ENCODE data around the gene SLC35D1.

Gene SLC35D1

DNA sequence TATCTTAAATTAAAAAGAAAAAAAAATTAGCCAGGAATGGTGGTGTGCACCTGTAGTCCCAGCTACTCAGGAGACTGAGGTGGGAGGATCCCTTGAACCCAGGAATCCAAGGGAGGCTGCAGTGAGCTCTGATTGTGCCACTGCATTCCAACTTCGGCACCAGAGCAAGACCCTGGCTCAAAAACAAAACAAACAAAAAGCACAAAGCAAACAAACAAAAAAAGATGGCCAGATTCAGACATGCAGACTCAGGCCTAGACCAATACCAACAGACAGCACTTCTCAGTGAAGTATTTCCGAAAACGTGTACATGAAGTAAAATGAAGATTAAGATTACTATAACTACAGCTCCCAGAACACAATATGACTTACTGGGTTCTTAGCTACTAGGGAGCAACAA, 10.6 kb downstream of the SLC35D1 start:
- no peak for DNase-seq

- no peak for DNase-seq
These were observed 12.0 kb downstream of the SLC35D1 start for GRCh38 chr1:67041841-67042503.

- no peak for DNase-seq
These were observed 13.5 kb downstream of the SLC35D1 start for GRCh38 chr1:67040405-67040804.

DNA sequence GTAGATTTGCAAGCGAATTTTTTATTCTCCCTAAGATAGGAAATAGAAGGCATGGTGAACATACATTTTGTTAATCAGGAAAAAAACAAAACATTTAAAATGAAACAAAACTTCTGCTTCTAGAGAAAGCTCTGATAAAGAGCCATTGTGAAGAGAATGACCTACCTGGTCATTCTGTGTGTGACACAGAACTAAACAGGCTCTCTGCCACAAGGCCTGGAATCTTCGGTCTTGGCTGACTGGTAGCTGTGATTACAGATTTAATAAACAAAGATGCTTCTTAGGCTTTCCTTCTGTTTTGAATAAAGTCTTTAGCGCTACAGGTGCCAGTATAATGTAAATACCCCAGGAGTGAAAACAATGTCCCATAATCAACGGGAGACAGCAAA, 22.1 kb downstream of the SLC35D1 start:
- no peak for DNase-seq

DNA sequence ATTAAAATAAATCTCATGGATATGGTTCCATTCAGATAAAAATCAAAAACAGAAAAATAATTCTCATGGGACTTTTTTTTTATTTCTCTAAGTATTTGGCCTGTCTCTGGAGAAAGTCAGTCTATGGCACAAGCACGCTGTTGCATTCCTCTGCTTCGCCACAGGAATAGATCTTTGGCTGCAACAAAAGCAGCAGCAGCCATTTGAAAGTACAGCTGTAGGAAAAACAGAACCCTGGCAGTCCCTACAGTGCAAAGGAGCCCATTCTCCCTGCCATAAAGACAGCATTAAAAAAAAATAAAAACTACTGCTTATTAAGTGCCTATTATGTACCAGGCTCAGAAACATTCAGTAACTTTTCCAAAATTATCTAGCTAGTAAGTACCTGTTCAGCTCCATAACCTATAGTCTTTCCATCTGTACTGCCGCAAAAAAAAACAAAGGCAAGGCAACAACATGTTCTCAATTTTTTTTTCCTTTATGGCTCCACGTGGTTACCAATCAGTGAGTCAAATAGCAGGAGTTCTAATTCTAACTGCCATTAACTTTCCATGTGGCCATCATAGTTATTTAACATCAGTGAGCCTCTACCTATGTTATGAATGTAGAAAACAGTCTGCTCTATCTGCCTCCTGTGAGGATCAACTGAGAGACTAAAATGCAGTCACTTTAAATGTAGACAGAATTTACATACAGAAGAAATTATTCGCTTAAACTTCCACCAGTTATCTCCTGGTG, 22.7 kb downstream of the SLC35D1 start:
- DNase-seq: no peak

- no peak for DNase-seq
These were observed 24.5 kb downstream of the SLC35D1 start for GRCh38 chr1:67029472-67029871.

DNA sequence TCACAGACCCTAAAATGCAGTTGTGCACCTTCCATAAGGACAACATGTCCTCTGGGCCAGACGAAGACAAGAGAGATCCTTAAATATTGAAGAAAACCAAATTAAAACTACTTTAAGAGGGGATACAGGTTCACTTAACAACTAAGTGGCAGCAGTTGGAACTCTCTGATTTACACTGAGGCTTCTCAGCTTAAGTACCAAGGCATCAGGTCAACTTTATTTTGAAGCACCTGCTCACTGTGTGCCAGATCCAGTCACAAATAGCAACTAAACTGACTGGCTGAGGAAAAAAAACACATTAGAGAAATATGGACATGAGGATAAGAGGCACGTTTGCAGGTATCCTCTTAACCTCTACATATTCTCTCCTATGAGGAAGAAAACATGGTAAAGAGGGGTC, 33.2 kb downstream of the SLC35D1 start:
- no peak for DNase-seq

DNA sequence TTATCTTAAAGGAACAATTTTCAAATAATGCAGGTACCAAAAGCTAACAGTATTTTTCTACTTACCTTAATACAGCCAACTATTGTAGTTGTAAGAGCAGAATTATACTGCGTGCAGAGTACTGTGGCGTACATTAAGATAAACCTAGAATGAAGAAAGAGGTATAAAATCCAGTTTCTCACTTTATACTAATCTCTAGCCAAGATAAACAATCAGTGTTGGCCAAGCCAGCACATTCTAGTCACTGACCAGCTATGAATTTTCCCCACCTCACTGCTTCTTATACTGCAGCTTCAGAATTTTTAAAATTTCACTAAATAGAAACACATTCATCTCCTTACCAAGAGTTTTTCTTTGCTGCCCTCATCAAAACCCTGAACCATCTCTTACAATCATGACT, 33.6 kb downstream of the SLC35D1 start:
- DNase-seq: no peak

- peak; percentile 23 for DNase-seq
These were observed 34.3 kb downstream of the SLC35D1 start for GRCh38 chr1:67019600-67020136.

- DNase-seq: no peak
These were observed 34.8 kb downstream of the SLC35D1 start for GRCh38 chr1:67019121-67019520.

DNA sequence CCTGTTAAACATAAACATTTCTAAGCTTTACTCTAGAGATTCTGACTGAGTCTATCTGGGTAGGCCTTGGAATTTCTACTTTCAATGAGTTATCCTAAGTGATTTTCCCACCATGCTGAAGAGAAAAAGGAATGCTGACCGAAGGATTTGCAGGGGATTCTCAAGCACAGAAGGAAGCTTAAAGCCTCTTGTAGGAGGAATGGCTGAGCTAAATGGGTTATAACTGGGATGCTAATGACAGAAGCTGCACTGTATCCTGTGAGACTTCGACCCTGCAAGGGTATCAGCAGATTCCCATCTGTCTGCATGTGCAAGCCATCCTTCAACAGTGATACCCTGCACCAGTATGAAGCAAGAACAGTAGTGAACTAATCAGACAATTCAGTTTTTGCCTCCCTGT, 35.4 kb downstream of the SLC35D1 start:
- DNase-seq: no peak

DNA sequence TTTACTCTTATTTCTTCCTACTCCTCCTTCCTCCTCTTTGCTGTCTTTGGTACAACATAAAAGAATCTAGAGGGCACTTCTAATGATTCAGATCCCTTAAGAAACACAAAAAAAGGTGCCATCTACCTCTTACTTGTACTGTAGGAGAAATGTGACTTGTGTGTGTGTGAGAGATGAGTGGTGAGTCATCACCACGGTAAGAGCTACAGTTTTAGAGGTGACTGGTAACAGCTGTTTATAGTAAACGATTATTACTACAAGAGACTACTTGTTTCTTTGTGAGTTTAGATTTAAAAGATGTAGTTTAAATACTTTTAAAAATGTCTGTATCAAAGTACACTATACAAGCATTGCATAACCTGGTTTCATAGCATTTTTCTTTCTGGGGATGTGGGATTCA, 40.4 kb downstream of the SLC35D1 start:
- no peak for DNase-seq

- no peak for DNase-seq
These were observed 44.2 kb downstream of the SLC35D1 start for GRCh38 chr1:67009792-67010191.

DNA sequence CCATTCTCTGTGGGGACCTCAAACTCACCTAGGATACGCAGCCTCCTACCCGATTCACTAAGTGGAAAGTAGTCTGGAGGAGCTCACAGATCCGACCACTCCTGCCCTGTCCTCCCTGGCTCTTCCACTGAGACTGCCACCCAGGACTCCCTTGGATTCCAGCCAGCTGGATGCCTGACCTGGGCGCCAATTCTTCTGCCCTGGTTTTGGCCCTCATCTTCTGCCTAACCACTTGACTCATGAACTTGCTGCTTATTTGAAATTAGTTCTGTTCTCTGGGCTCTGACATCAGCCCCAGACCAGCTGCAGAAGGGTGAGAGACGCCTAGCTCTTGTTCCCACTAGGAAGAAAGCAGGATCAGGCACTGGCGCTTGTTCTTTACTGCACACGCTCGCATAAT, 48.9 kb downstream of the SLC35D1 start:
- DNase-seq: no peak

GRCh38 chr1:67004176-67004575, 49.8 kb downstream of the SLC35D1 start:
- no peak for DNase-seq

DNA sequence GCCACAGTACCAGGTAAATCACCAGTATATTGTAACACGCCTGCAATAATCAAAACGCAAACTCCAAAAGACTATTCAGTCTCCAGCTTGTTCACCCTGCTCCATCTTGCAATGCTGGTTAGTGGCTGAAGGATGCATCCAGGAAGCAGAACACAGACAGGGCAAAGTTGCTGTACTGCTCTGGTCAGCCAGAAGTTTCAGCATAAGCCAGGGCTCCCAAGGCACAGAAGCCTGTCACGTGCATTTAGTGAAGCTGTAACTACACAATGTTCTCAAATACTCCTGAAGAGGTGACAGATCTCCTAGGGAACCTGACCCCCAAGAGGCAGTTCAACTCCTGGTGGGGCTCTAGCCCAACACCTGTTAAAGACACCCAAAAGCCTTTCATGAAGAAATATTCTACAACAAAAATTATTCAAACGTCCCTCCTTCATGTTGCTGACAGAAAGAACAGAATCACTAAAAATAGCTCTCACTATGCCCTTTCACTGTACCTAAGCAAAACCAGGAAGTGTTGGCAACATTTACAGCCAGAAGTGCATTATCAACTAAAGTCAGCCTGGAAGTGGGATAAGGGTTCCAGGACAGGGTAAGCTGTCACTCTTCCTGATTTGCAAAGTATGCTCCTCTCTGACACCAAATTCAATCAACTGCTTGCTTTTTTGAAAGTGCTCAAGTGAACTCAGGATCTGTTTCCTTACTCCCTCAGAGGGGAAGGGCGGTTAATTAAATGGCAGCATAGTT, 52.1 kb downstream of the SLC35D1 start:
- no peak for DNase-seq

- DNase-seq: no peak
These were observed 54.1 kb downstream of the SLC35D1 start for GRCh38 chr1:66999640-67000400.

DNA sequence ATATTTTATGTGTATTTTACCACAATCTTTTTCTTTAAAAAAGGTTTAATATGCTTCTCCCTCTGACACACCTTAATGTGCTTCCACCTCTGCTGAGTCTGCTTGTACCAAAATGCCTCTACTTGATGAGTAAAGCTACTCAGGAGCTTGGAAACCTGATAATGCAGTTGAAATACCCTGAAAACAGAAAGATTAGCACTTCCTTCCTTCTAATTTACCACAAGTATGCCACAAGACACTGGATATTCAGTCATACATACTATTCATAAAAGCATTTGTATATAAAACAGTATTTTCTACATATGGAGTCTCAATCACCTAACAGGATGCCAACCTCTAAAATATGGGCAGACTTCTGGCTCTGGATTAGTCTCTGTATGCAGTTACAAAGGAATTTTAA, 55.0 kb downstream of the SLC35D1 start:
- DNase-seq: no peak

- peak; percentile 84 for DNase-seq
These were observed 57.8 kb downstream of the SLC35D1 start for GRCh38 chr1:66996018-66996682.

DNA sequence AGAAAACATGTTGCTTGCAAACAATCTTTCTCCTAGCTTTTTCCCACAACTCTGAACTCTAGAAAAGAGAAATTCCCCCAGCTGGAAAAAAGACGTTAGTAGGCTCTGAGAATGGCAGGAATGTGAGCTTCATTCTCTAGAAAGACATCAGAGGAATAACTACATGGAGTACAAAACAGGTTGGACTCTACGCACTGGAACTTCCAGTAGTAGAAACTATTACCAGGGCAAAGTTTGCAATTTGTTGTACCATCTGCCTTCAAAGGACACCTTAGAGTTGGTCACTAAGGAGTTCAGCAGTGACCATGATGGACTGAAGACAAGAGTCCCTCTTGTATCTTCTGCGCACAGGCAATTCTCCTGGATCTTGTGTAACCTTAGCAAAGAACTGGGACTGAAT, 60.9 kb downstream of the SLC35D1 start:
- DNase-seq: no peak

DNA sequence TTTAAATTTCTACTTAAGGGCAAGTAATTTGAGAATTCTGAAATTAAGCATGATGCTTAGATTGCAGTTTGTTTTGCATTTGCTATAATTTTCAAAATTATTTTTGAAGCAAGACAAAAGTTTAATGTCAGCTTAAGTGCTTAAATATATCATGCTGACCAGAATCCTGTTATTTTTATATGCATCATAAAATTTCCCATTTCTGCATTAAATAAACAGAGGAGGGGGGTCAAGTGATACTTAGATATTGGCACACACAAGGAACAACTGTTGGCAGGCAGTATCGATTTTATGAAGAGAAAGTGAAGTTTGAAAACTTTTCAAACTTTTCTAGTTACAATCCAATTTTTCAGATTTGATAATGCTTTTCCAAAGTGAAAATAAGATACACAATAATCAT, 68.1 kb downstream of the SLC35D1 start:
- no peak for DNase-seq

DNA sequence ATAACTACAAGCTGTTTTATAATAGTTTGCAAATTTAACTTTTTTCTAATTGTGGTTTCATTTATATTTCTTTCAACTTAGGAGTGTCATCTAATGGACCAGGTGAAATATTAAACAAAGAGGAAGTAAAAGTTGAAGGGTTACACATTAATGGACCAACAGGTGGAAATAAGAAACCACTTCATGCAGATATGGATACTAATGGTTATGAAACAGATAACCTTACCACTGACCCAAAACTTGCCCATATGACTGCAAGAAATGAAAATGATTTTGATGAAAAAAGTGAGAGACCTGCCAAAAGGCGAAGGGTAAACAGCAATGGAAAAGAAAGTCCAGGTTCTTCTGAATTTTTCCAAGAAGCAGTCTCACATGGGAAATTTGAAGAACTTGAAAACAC, 69.5 kb downstream of the SLC35D1 start:
- DNase-seq: no peak
